SK-N-SH (cell line): ENCODE data around the gene FTO. TPM values are rescaled to one million over a fixed set of nuclear protein-coding genes. Genes with fewer than 3 reads are reported as not detected.

Experiments
- CTCF ChIA-PET: fragments of 300-600, 350-600 bp; formaldehyde crosslinking; extraction: SDS; loops from one replicate; lab custom pipeline; 2021; lab: Yijun Ruan, JAX
- POLR2A ChIA-PET: fragments of 350-600 bp; sonication (Branson Sonifier 250); formaldehyde crosslinking; extraction: SDS; loops from one replicate; lab custom pipeline; 2020; ENCODE audit warnings: antibody characterized with exemption, inconsistent platforms; lab: Yijun Ruan, JAX
- DNase-seq: peaks from one replicate; pipeline ENCODE4 v3.0.0; 2012
- H2AFZ ChIP-seq: fragments of 200-600 bp; sonication (generic); 2 replicates; pipeline ENCODE4 v1.8.1; 2016; ENCODE audit warnings: antibody characterized with exemption, mild to moderate bottlenecking, low read depth
- H3F3A ChIP-seq: fragments of 200-600 bp; sonication (generic); replicated peaks from 2 replicates; pipeline ENCODE3; 2016; ENCODE audit warnings: antibody characterized with exemption, mild to moderate bottlenecking; ENCODE audit not compliant: insufficient read depth
- H3K27ac ChIP-seq, 2 experiments: fragments of 200-500 bp in 1 of 2; fragments of 200-600 bp in 1 of 2; sonication (Bioruptor generic) in 1 of 2; sonication (generic), shearing (Covaris generic) in 1 of 2; 2 replicates each; pipeline versions ENCODE4 v1.5.1 to v1.6.1; 2014 to 2016; ENCODE audit warnings: low read depth in 2 of 2, inconsistent platforms in 1 of 2, low read length in 1 of 2, mild to moderate bottlenecking in 1 of 2, mixed read lengths in 1 of 2
- H3K27me3 ChIP-seq: fragments of 200-600 bp; sonication (generic), shearing (Covaris generic); 2 replicates; pipeline ENCODE4 v1.6.1; 2016; ENCODE audit warnings: mixed run types; ENCODE audit not compliant: insufficient read depth
- H3K36me3 ChIP-seq, 2 experiments: fragments of 200-500 bp in 1 of 2; fragments of 200-600 bp in 1 of 2; sonication (Bioruptor generic) in 1 of 2; sonication (generic) in 1 of 2; replicated peaks in 1 of 2; 2 replicates each; pipeline versions ENCODE3 to v1.5.1; 2014 to 2016; ENCODE audit warnings: low read length in 1 of 2, mild to moderate bottlenecking in 1 of 2; ENCODE audit not compliant: insufficient read depth in 2 of 2, control insufficient read depth in 1 of 2
- H3K4me1 ChIP-seq, 2 experiments: fragments of 200-500 bp in 1 of 2; fragments of 200-600 bp in 1 of 2; sonication (Bioruptor generic) in 1 of 2; sonication (generic), shearing (Covaris generic) in 1 of 2; 2 replicates each; pipeline versions ENCODE4 v1.5.1 to v1.6.1; 2014 to 2016; ENCODE audit warnings: low read depth in 1 of 2, low read length in 1 of 2, mixed run types in 1 of 2; ENCODE audit not compliant: insufficient read depth in 2 of 2, control insufficient read depth in 1 of 2
- H3K4me2 ChIP-seq: fragments of 200-600 bp; sonication (generic), shearing (Covaris generic); 2 replicates; pipeline ENCODE4 v1.6.1; 2017; ENCODE audit warnings: mixed run types
- H3K4me3 ChIP-seq, 2 experiments: fragments of 200-500 bp in 1 of 2; fragments of 200-600 bp in 1 of 2; sonication (Bioruptor generic) in 1 of 2; sonication (generic), shearing (Covaris generic) in 1 of 2; 2 replicates each; pipeline versions ENCODE4 v1.5.1 to v1.8.1; 2014 to 2016; ENCODE audit warnings: low read depth in 2 of 2, inconsistent platforms in 1 of 2, low read length in 1 of 2, mild to moderate bottlenecking in 1 of 2, mixed read lengths in 1 of 2, moderate library complexity in 1 of 2
- H3K79me2 ChIP-seq: fragments of 200-600 bp; sonication (generic); 2 replicates; pipeline ENCODE4 v1.8.1; 2017; ENCODE audit warnings: mild to moderate bottlenecking; ENCODE audit not compliant: insufficient read depth
- H3K9ac ChIP-seq: fragments of 200-600 bp; sonication (generic); 2 replicates; pipeline ENCODE4 v1.6.1; 2017; ENCODE audit warnings: mixed run types
- H3K9me2 ChIP-seq: fragments of 200-600 bp; sonication (generic); 2 replicates; pipeline ENCODE4 v1.6.1; 2017; ENCODE audit warnings: mixed run types
- H3K9me3 ChIP-seq: fragments of 200-600 bp; sonication (generic); 2 replicates; pipeline ENCODE4 v1.6.1; 2017; ENCODE audit warnings: mixed run types, mild to moderate bottlenecking, moderate library complexity
- H4K20me1 ChIP-seq: fragments of 200-600 bp; sonication (generic); 2 replicates; pipeline ENCODE4 v1.6.1; 2017; ENCODE audit warnings: mild to moderate bottlenecking, mixed run types; ENCODE audit not compliant: insufficient read depth
- CHD2 ChIP-seq: fragments of 150-350 bp; IDR thresholded peaks from 2 replicates; pipeline ENCODE4 v1.6.1; 2018; ENCODE audit warnings: low read length; ENCODE audit not compliant: partially characterized antibody
- EZH2phosphoT487 ChIP-seq: fragments of 200-600 bp; sonication (generic); IDR thresholded peaks from 2 replicates; pipeline ENCODE4 v1.6.1; 2017; ENCODE audit warnings: low read depth, mixed run types, mild to moderate bottlenecking, antibody characterized with exemption, moderate library complexity, borderline replicate concordance
- FOXJ3 ChIP-seq: sonication (generic); formaldehyde crosslinking; IDR thresholded peaks from 2 replicates; pipeline ENCODE4 v1.5.1; 2020; ENCODE audit warnings: mild to moderate bottlenecking, missing genetic modification reagents
- FOXM1 ChIP-seq: IDR thresholded peaks from 2 replicates; pipeline ENCODE4 v1.4.0; 2012; ENCODE audit warnings: low read depth, mild to moderate bottlenecking
- JUND ChIP-seq: IDR thresholded peaks from 2 replicates; pipeline ENCODE4 v1.4.0; 2012
- MXI1 ChIP-seq: IDR thresholded peaks from 2 replicates; pipeline ENCODE4 v1.6.1; 2012; ENCODE audit warnings: mild to moderate bottlenecking, low read depth, low read length, improper control_type of control experiment
- NRF1 ChIP-seq: IDR thresholded peaks from 2 replicates; pipeline ENCODE4 v1.6.1; 2012; ENCODE audit warnings: low read depth, mild to moderate bottlenecking, low read length
- RFX5 ChIP-seq: IDR thresholded peaks from 2 replicates; pipeline ENCODE4 v1.6.1; 2012; ENCODE audit warnings: mild to moderate bottlenecking, improper control_type of control experiment, low read length
- SIN3A ChIP-seq: IDR thresholded peaks from 2 replicates; pipeline ENCODE4 v1.6.1; 2012; ENCODE audit warnings: low read depth, mild to moderate bottlenecking, low read length, moderate library complexity, borderline replicate concordance
- SMC3 ChIP-seq: IDR thresholded peaks from 2 replicates; pipeline ENCODE4 v1.6.1; 2012; ENCODE audit warnings: low read depth, low read length, improper control_type of control experiment
- YY1 ChIP-seq: IDR thresholded peaks from 2 replicates; pipeline ENCODE4 v1.4.0; 2012; ENCODE audit warnings: low read depth, mild to moderate bottlenecking
- WGBS: methylation state at CpG from one replicate; pipeline ENCODE4 v1.1.6; 2017; ENCODE audit warnings: low lambda C conversion rate; 5-methylcytosine and 5-hydroxymethylcytosine counted together
- polyA plus RNA-seq, 3 experiments: library from polyadenylated mRNA; depleted of rRNA; stranded (reverse); fragments of >200 nt; gene quantifications; 2 replicates each; pipeline ENCODE4 v1.2.3, GENCODE V29; 2012
- TF ChIP-seq, protein P1 (sequence below): IDR thresholded peaks from 2 replicates; pipeline ENCODE4; 2012
- TF ChIP-seq, protein P2 (sequence below): IDR thresholded peaks from 2 replicates; pipeline ENCODE4 v1.4.0; 2012; ENCODE audit warnings: low read depth, borderline replicate concordance
- TF ChIP-seq, protein P3 (sequence below): IDR thresholded peaks from 2 replicates; pipeline ENCODE4 v1.6.1; 2012; ENCODE audit warnings: mild to moderate bottlenecking, low read depth, low read length, moderate library complexity

The FTO gene
- polyA plus RNA-seq, 1 of the 3 experiments (the other 2 are of a cell fraction): 41.2 TPM

DNA sequence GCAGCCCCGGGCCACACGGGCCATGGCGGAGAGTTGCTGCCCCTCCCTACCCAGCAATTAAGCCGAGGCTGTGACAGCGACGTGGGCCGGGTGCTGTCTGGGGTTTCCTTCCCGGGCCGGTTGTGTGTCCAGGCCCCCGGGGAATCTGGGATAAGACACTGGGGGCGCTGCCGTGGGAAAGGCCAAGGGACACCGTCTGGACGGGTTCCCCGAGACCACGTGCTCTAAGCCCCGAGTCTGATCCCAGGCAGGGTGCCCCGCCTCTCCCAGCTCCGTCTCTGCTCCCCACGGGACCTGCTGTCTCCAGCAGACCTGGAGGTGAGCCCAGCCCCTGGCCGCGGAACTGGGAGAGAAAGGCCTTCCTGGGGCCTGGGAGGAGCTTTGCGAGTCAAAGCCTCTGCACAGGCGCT is 490.4 kb downstream of the FTO start:
- CTCF ChIA-PET: interaction anchor here (0.9 to 1.3 kb wide), 3 partner anchors 9 to 16 kb away, joined by 4 to 6 read pairs (median 4); no protein-coding TSS in a partner anchor
- no peak overlapping the region for H3K4me2 ChIP-seq
- H3K4me3 ChIP-seq: no peak overlapping the region
- H3K36me3 ChIP-seq: no peaks in the 10 kb centered on the region
- WGBS: 95% methylated on average over 9 of the region's 24 CpGs
- H3F3A ChIP-seq: no peaks in the 10 kb centered on the region
- POLR2A ChIA-PET: no interaction called here
- DNase-seq: no peak
- H3K79me2 ChIP-seq: no peaks in the 10 kb centered on the region
- peaks cover 0 to 9% of the 10 kb centered on the region in 2 experiments; a peak in 1 of 4 replicates for H3K4me1 ChIP-seq
- no peak overlapping the region for H2AFZ ChIP-seq
- no peaks in the 10 kb centered on the region for H3K9me2 ChIP-seq
- no peak overlapping the region for H3K9ac ChIP-seq
- TF ChIP-seq, protein P1, sequence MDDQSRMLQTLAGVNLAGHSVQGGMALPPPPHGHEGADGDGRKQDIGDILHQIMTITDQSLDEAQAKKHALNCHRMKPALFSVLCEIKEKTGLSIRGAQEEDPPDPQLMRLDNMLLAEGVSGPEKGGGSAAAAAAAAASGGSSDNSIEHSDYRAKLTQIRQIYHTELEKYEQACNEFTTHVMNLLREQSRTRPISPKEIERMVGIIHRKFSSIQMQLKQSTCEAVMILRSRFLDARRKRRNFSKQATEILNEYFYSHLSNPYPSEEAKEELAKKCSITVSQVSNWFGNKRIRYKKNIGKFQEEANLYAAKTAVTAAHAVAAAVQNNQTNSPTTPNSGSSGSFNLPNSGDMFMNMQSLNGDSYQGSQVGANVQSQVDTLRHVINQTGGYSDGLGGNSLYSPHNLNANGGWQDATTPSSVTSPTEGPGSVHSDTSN: no peak
- TF ChIP-seq RFX5: no peak
- no peaks in the 10 kb centered on the region for H4K20me1 ChIP-seq
- H3K27ac ChIP-seq: no peak overlapping the region
- H3K9me3 ChIP-seq: no peaks in the 10 kb centered on the region
- no peaks in the 10 kb centered on the region for H3K27me3 ChIP-seq

- H3K36me3 ChIP-seq: no peaks in the 10 kb centered on the region
- ChIA-PET CTCF (no interaction called here), POLR2A (no interaction called here)
- TF ChIP-seq RFX5: no peak
- TF ChIP-seq FOXJ3 (CRISPR knock-in tag): no peak
- TF ChIP-seq, protein P2, sequence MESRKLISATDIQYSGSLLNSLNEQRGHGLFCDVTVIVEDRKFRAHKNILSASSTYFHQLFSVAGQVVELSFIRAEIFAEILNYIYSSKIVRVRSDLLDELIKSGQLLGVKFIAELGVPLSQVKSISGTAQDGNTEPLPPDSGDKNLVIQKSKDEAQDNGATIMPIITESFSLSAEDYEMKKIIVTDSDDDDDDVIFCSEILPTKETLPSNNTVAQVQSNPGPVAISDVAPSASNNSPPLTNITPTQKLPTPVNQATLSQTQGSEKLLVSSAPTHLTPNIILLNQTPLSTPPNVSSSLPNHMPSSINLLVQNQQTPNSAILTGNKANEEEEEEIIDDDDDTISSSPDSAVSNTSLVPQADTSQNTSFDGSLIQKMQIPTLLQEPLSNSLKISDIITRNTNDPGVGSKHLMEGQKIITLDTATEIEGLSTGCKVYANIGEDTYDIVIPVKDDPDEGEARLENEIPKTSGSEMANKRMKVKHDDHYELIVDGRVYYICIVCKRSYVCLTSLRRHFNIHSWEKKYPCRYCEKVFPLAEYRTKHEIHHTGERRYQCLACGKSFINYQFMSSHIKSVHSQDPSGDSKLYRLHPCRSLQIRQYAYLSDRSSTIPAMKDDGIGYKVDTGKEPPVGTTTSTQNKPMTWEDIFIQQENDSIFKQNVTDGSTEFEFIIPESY: no peak
- TF ChIP-seq, all 33 proteins: peak for 0
- DNase-seq: no peak
- H3K27ac ChIP-seq: no peak overlapping the region
- H3K79me2 ChIP-seq: no peaks in the 10 kb centered on the region
- no peak overlapping the region for H2AFZ ChIP-seq
- H3K4me2 ChIP-seq: no peak overlapping the region
- peaks cover 0 to 9% of the 10 kb centered on the region in 2 experiments; a peak in 1 of 4 replicates for H3K4me1 ChIP-seq
- 38% methylated on average over 5 of the region's 5 CpGs for WGBS
- H3K9ac ChIP-seq: no peak overlapping the region
- H3K9me3 ChIP-seq: no peaks in the 10 kb centered on the region
- H3K27me3 ChIP-seq: no peaks in the 10 kb centered on the region
- H3K4me3 ChIP-seq: no peak overlapping the region
- no peaks in the 10 kb centered on the region for H3K9me2 ChIP-seq
- H4K20me1 ChIP-seq: no peaks in the 10 kb centered on the region
- H3F3A ChIP-seq: no peaks in the 10 kb centered on the region
Measured at GRCh38 chr16:54197758-54198157, 493.8 kb downstream of the FTO start.

DNA sequence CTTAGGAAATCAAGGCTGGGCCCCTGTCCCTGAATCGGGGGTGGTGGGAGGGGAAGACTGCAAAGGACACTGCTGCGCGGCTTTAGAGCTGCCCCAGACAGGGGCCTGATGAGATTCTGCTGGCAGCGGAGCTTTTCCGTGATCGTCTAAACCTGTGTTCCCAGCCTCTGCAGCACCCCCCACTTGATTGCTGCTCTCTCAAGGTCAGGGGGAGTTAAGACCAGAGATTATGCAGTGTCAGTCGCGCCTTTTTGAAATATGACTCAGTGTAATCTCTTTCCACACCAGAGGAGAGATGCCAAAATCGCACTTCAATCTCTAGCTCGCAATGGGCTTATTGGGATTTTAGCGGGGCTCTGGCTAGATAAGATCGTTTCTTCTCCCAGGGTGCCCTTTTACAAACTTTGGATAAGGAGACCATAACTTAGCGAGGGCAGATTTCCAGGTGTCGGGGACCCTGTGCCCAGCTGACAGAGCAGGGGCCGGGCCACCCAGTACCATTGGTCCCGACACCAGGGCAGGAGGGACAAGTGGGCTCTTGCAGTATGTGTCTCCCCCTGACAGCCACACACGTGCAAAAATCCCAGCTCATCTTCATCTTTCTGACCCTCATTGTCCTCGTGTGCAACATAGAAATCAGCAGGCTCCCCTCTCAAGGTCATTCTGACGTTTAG is 495.7 kb downstream of the FTO start:
- no peak overlapping the region for H2AFZ ChIP-seq
- no peak overlapping the region for H3K9ac ChIP-seq
- H3K4me3 ChIP-seq: no peak overlapping the region
- CTCF ChIA-PET: no interaction called here
- no peak overlapping the region for H3K4me2 ChIP-seq
- no peaks in the 10 kb centered on the region for H3K79me2 ChIP-seq
- H3K27ac ChIP-seq: no peak overlapping the region
- no peaks in the 10 kb centered on the region for H3K9me3 ChIP-seq
- peaks cover under 1% of the 10 kb centered on the region; the same call in 1 of the 2 replicates for H3K27me3 ChIP-seq
- H3K4me1 ChIP-seq: no peaks in the 10 kb centered on the region
- no peaks in the 10 kb centered on the region for H3F3A ChIP-seq
- H3K9me2 ChIP-seq: no peaks in the 10 kb centered on the region
- WGBS: 59% methylated on average over 11 of the region's 19 CpGs
- no peaks in the 10 kb centered on the region for H4K20me1 ChIP-seq
- no peaks in the 10 kb centered on the region for H3K36me3 ChIP-seq
- POLR2A ChIA-PET: no interaction called here
- DNase-seq: no peak
- TF ChIP-seq CHD2: no peak
- TF ChIP-seq MXI1: no peak
- no peak for TF ChIP-seq YY1
- no peak for TF ChIP-seq SIN3A
- no peak for TF ChIP-seq SMC3
- no peak for TF ChIP-seq FOXM1
- no peak for TF ChIP-seq EZH2phosphoT487
- TF ChIP-seq JUND: no peak
- TF ChIP-seq, protein P3, sequence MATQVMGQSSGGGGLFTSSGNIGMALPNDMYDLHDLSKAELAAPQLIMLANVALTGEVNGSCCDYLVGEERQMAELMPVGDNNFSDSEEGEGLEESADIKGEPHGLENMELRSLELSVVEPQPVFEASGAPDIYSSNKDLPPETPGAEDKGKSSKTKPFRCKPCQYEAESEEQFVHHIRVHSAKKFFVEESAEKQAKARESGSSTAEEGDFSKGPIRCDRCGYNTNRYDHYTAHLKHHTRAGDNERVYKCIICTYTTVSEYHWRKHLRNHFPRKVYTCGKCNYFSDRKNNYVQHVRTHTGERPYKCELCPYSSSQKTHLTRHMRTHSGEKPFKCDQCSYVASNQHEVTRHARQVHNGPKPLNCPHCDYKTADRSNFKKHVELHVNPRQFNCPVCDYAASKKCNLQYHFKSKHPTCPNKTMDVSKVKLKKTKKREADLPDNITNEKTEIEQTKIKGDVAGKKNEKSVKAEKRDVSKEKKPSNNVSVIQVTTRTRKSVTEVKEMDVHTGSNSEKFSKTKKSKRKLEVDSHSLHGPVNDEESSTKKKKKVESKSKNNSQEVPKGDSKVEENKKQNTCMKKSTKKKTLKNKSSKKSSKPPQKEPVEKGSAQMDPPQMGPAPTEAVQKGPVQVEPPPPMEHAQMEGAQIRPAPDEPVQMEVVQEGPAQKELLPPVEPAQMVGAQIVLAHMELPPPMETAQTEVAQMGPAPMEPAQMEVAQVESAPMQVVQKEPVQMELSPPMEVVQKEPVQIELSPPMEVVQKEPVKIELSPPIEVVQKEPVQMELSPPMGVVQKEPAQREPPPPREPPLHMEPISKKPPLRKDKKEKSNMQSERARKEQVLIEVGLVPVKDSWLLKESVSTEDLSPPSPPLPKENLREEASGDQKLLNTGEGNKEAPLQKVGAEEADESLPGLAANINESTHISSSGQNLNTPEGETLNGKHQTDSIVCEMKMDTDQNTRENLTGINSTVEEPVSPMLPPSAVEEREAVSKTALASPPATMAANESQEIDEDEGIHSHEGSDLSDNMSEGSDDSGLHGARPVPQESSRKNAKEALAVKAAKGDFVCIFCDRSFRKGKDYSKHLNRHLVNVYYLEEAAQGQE: no peak
- no peak for TF ChIP-seq NRF1
